Measurements from ENCODE around the gene CREBL2.
"Not testable (repeated sequence)": the region's sequence is repeated elsewhere in the genome, so short reads cannot be mapped to it uniquely, and the experiment has no call there.

The CREBL2 gene

GRCh38 chr12:12611512-12612306, at the start of gene CREBL2:
Gene CREBL2, plus strand, starts transcription at chr12:12611876. Its CDS starts 297 bp downstream, at chr12:12612173.
- DNase-seq (ENCODE audit: extremely low read depth, low read depth): peak; percentile 90
- TF ChIP-seq CTCF (IDR thresholded peaks at IDR 0.05; ENCODE audit: low read depth, low read length): no peak

DNA sequence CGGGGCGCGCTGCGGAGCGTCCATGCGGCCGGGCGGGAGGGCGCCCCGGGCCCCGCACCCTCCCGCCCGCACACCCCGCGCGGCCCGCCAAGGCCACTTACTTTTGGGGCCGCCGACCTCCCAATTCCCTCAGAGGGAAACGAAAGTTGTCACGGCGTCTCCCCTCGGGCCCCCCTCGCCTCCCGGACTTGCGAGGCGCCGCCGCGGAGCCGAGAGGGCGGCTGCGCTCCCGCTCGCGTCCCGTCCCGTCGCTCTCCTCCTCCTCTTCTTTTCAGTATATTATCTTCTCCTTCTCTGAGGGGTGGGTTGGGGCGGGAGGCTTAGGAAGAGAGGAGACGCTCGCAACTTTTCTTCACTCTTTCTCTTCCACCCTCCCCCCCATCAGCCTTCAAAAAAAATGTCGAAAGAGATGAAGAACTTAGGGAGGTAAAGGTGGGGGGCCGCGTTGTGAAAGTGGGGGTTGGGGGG, 49.6 kb upstream of the CREBL2 start:
- no peak for DNase-seq (ENCODE audit: extremely low read depth, low read depth)
- TF ChIP-seq CTCF (IDR thresholded peaks at IDR 0.05; ENCODE audit: low read depth, low read length): no peak

DNA sequence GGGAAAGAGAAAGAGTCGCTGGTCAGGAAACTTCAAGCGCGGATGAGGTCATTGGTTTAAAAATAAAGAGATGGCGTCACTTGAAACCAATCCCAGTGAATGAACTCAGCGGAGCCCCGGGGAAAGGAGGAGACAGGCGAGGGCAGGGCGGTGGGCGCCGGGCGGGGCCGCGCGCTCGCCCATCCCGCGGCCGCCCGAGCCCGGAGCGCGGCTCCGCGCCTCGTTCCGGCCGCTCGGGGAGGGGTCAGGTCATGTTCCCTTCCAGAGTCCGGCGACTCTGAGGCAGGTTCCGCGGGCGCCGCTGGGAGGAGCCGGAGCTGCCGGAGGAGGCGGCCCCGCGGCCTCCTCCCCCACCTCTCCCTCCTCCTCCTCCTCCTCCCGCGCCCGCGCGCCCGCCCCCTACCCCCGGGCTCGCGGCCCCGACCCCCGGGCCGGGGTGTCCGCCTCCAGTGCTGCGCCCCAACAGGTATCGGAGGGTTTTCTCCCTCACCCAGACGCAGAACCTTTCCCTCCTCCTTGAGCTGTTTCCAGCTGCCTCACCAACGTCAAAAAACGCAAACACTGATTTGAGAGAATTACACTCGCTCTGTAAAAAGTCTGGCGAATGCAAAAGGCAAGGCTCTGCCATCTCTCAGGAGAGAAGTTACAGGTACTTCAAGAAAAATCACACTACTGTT, 49.0 kb upstream of the CREBL2 start, which contains the start of gene DUSP16:
DUSP16 (minus strand) TSS at position 279 of the 677 bp plus-strand sequence. CDS start 41,765 bp downstream, outside the sequence.
- TF ChIP-seq CTCF (IDR thresholded peaks at IDR 0.05; ENCODE audit: low read depth, low read length): no peak; the same call in 1 of the 2 replicates

GRCh38 chr12:12563290-12563928, 48.3 kb upstream of the CREBL2 start:
- DNase-seq (ENCODE audit: extremely low read depth, low read depth): no peak
- no peak for TF ChIP-seq CTCF (IDR thresholded peaks at IDR 0.05; ENCODE audit: low read depth, low read length)

More for the DNA sequence above, 49.0 kb upstream of the CREBL2 start, which contains the start of gene DUSP16:
- peak; percentile 85 for DNase-seq (ENCODE audit: extremely low read depth, low read depth)

GRCh38 chr12:12564911-12565310, 46.8 kb upstream of the CREBL2 start:
- TF ChIP-seq CTCF (IDR thresholded peaks at IDR 0.05; ENCODE audit: low read depth, low read length): no peak
- DNase-seq (ENCODE audit: extremely low read depth, low read depth): no peak

- not testable (repeated sequence) for DNase-seq (ENCODE audit: extremely low read depth, low read depth)
Measured at GRCh38 chr12:12565971-12566370, 45.7 kb upstream of the CREBL2 start.

- no peak for TF ChIP-seq CTCF (IDR thresholded peaks at IDR 0.05; ENCODE audit: low read depth, low read length)
- DNase-seq (ENCODE audit: extremely low read depth, low read depth): no peak
Measured at GRCh38 chr12:12572659-12573058, 39.0 kb upstream of the CREBL2 start.
